Hepatocyte (in vitro differentiated cells): ENCODE measurements around the gene SH3PXD2A. TPM values are rescaled to one million over a fixed set of nuclear protein-coding genes. Genes with fewer than 3 reads are reported as not detected.

Source experiments
- DNase-seq: peaks from one replicate; pipeline ENCODE4 v3.0.0-alpha.2; 2016; ENCODE audit warnings: low spot score
- H2AFZ ChIP-seq: fragments of 200-600 bp; sonication (generic); 2 replicates; pipeline ENCODE4 v1.6.0; 2016; ENCODE audit warnings: antibody characterized with exemption, mild to moderate bottlenecking
- H3K27ac ChIP-seq: fragments of 200-600 bp; sonication (generic); 2 replicates; pipeline ENCODE4 v1.5.1; 2016; ENCODE audit warnings: mild to moderate bottlenecking
- H3K27me3 ChIP-seq: fragments of 200-600 bp; sonication (generic); 2 replicates; pipeline ENCODE4 v1.6.1; 2016
- H3K36me3 ChIP-seq: fragments of 200-600 bp; sonication (generic); replicated peaks from 2 replicates; pipeline ENCODE4 v1.5.1; 2016; ENCODE audit warnings: low read depth; ENCODE audit not compliant: insufficient read depth
- H3K4me1 ChIP-seq: fragments of 200-600 bp; sonication (generic); 2 replicates; pipeline ENCODE4 v1.5.1; 2016; ENCODE audit warnings: mild to moderate bottlenecking, moderate library complexity; ENCODE audit not compliant: insufficient read depth
- H3K4me2 ChIP-seq: fragments of 200-600 bp; sonication (generic); 2 replicates; pipeline ENCODE4 v1.6.0; 2016
- H3K4me3 ChIP-seq: fragments of 200-600 bp; sonication (generic); 2 replicates; pipeline ENCODE4 v1.5.1; 2016; ENCODE audit warnings: mild to moderate bottlenecking
- H3K79me2 ChIP-seq: fragments of 200-600 bp; sonication (generic); 2 replicates; pipeline ENCODE4 v1.6.0; 2017; ENCODE audit warnings: mild to moderate bottlenecking
- H3K9me2 ChIP-seq: fragments of 200-600 bp; sonication (generic); replicated peaks from 2 replicates; pipeline ENCODE4 v1.6.0; 2017; ENCODE audit warnings: mild to moderate bottlenecking; ENCODE audit not compliant: insufficient read depth
- H3K9me3 ChIP-seq: fragments of 200-600 bp; sonication (generic); 2 replicates; pipeline ENCODE4 v1.5.1; 2016; ENCODE audit warnings: low read depth, mild to moderate bottlenecking
- H4K20me1 ChIP-seq: fragments of 200-600 bp; sonication (generic); 2 replicates; pipeline ENCODE4 v1.6.0; 2016; ENCODE audit warnings: mild to moderate bottlenecking; ENCODE audit not compliant: insufficient read depth, poor library complexity, severe bottlenecking
- EZH2 ChIP-seq: fragments of 200-600 bp; sonication (generic); IDR thresholded peaks from 2 replicates; pipeline ENCODE4 v1.6.1; 2016; ENCODE audit warnings: antibody characterized with exemption, mild to moderate bottlenecking, borderline replicate concordance
- EZH2phosphoT487 ChIP-seq: fragments of 200-600 bp; sonication (generic); IDR thresholded peaks from one replicate; pipeline ENCODE4 v1.6.1; 2018; ENCODE audit warnings: antibody characterized with exemption, mild to moderate bottlenecking, low read depth, moderate library complexity; ENCODE audit not compliant: unreplicated experiment, severe bottlenecking
- WGBS: methylation state at CpG from one replicate; pipeline ENCODE4 v1.1.6; 2016; ENCODE audit warnings: low lambda C conversion rate; ENCODE audit errors: missing lambda C conversion rate; 5-methylcytosine and 5-hydroxymethylcytosine counted together
- polyA plus RNA-seq: library from polyadenylated mRNA; unstranded; fragments of >200 nt; fragmentation: Nextera tagmentation; extraction: Ambion mirVana; gene quantifications from 2 replicates; pipeline ENCODE4 v1.2.1, GENCODE V29; 2016
- total RNA-seq: library from RNA; depleted of rRNA; stranded (reverse); fragments of >200 nt; gene quantifications from 2 replicates; pipeline ENCODE4 v1.2.3, GENCODE V29; 2014
- TF ChIP-seq, protein P1 (sequence below): fragments of 200-600 bp; sonication (generic); IDR thresholded peaks from 2 replicates; pipeline ENCODE4 v1.5.1; 2016; ENCODE audit warnings: antibody characterized with exemption, mild to moderate bottlenecking; ENCODE audit not compliant: poor library complexity

The SH3PXD2A gene
- total and polyA plus RNA-seq, 2 experiments from 2014 or later: 8.4 to 13.6 TPM

DNA sequence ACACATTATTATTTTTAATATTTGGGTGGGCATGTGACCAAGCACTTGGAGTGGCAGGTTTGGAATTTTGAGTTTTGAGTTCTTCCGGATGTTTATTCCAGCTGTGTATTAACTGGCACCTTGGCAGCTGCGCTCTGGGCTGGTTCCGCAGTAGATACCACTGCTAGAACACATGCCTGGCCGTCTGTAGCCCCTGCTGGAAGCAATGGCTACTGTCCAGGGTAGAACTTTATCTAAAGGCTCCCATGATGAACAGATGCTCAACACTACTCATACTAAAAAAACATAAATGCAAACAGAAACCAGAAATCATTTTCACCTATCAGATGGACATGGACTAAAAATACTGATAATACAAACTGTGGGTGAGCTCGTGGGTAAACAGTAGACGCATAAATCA, 19.4 kb upstream of the SH3PXD2A start:
- Histone ChIP-seq H3K36me3 (no peaks in the 10 kb centered on the region), H3K4me3 (no peak overlapping the region), H3K27me3 (no peaks in the 10 kb centered on the region), H3K9me2 (no peaks in the 10 kb centered on the region), H3K9me3 (no peaks in the 10 kb centered on the region), H3K4me1 (peaks cover 5% of the 10 kb centered on the region), H2AFZ (no peak overlapping the region), H3K79me2 (no peaks in the 10 kb centered on the region), H4K20me1 (no peaks in the 10 kb centered on the region), H3K4me2 (no peak overlapping the region), H3K27ac (no peak overlapping the region)
- 70% methylated on average over 6 of the region's 6 CpGs for WGBS
- no peak for DNase-seq
- no peak for TF ChIP-seq EZH2phosphoT487
- TF ChIP-seq, protein P1, sequence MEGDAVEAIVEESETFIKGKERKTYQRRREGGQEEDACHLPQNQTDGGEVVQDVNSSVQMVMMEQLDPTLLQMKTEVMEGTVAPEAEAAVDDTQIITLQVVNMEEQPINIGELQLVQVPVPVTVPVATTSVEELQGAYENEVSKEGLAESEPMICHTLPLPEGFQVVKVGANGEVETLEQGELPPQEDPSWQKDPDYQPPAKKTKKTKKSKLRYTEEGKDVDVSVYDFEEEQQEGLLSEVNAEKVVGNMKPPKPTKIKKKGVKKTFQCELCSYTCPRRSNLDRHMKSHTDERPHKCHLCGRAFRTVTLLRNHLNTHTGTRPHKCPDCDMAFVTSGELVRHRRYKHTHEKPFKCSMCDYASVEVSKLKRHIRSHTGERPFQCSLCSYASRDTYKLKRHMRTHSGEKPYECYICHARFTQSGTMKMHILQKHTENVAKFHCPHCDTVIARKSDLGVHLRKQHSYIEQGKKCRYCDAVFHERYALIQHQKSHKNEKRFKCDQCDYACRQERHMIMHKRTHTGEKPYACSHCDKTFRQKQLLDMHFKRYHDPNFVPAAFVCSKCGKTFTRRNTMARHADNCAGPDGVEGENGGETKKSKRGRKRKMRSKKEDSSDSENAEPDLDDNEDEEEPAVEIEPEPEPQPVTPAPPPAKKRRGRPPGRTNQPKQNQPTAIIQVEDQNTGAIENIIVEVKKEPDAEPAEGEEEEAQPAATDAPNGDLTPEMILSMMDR: no peak
- no peak for TF ChIP-seq EZH2

GRCh38 chr10:103872137-103872931, 17.0 kb upstream of the SH3PXD2A start:
- H3K27me3 ChIP-seq: no peaks in the 10 kb centered on the region
- H3K4me3 ChIP-seq: no peak overlapping the region
- no peaks in the 10 kb centered on the region for H3K79me2 ChIP-seq
- no peak overlapping the region for H3K4me2 ChIP-seq
- no peaks in the 10 kb centered on the region for H3K9me3 ChIP-seq
- 85% methylated on average over 16 of the region's 16 CpGs for WGBS
- no peaks in the 10 kb centered on the region for H3K9me2 ChIP-seq
- H3K4me1 ChIP-seq: peaks cover 5% of the 10 kb centered on the region
- no peak overlapping the region for H2AFZ ChIP-seq
- no peak for DNase-seq
- no peaks in the 10 kb centered on the region for H4K20me1 ChIP-seq
- H3K27ac ChIP-seq: no peak overlapping the region
- no peaks in the 10 kb centered on the region for H3K36me3 ChIP-seq
- no peak for TF ChIP-seq EZH2phosphoT487
- no peak for TF ChIP-seq EZH2
- TF ChIP-seq, protein P1: no peak

DNA sequence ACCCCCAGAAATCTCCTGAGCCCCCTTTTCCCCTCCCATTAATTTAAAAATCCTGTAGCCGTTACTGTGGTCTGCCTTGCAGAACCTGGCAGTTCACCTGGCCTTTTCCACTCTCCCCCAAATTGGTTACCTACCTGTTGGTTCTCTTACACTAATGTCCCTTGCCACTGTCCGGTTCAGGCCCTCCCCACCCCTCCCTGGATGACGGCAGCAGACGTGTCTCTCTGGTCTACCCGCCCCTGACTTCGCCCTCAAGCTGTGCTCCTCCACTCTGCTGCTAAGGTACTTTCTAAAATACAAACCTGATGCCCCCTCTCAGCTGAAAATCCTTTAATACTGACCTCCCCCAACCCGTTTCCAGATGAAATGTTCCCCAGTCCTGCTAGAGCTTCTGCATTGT, 15.6 kb upstream of the SH3PXD2A start:
- TF ChIP-seq EZH2: no peak
- TF ChIP-seq, protein P1: no peak
- no peak for TF ChIP-seq EZH2phosphoT487
- Histone ChIP-seq H4K20me1 (no peaks in the 10 kb centered on the region), H3K4me3 (no peak overlapping the region), H3K4me1 (peaks cover 5% of the 10 kb centered on the region), H3K9me3 (no peaks in the 10 kb centered on the region), H3K4me2 (peak overlapping the region; percentile 37), H3K27me3 (no peaks in the 10 kb centered on the region), H2AFZ (no peak overlapping the region), H3K36me3 (no peaks in the 10 kb centered on the region), H3K79me2 (no peaks in the 10 kb centered on the region), H3K9me2 (no peaks in the 10 kb centered on the region), H3K27ac (peak overlapping the region; percentile 7)
- no peak for DNase-seq
- WGBS: 88% methylated on average over 7 of the region's 7 CpGs
